NOMO-1 (cell line): ENCODE results near the gene ZSWIM4.

ENCODE experiments used
- DNase-seq, 2 experiments: peaks; one replicate each; lab custom pipeline; 2025; ENCODE audit not compliant: unreplicated experiment in 2 of 2; lab: John Stamatoyannopoulos, UW

The ZSWIM4 gene

GRCh38 chr19:13804830-13805683 is 9.8 kb downstream of the ZSWIM4 start:
- DNase-seq, result no peak

- no peak for DNase-seq
Observed at GRCh38 chr19:13806728-13807127, 11.5 kb downstream of the ZSWIM4 start.

GRCh38 chr19:13807421-13808021 is 12.3 kb downstream of the ZSWIM4 start:
- no peak for DNase-seq

GRCh38 chr19:13808856-13809255 is 13.6 kb downstream of the ZSWIM4 start:
- no peak for DNase-seq

- no peak for DNase-seq
Observed at GRCh38 chr19:13812544-13812943, 17.3 kb downstream of the ZSWIM4 start.

- DNase-seq, result no peak
Observed at GRCh38 chr19:13813147-13813546, 17.9 kb downstream of the ZSWIM4 start.

GRCh38 chr19:13814550-13814949 is 19.3 kb downstream of the ZSWIM4 start:
- no peak for DNase-seq

GRCh38 chr19:13817018-13817614 is 21.9 kb downstream of the ZSWIM4 start:
- no peak for DNase-seq

GRCh38 chr19:13817615-13818371 is 22.6 kb downstream of the ZSWIM4 start:
- no peak for DNase-seq

- DNase-seq, result no peak
Observed at GRCh38 chr19:13819238-13819637, 24.0 kb downstream of the ZSWIM4 start.

GRCh38 chr19:13821292-13821691 is 26.0 kb downstream of the ZSWIM4 start:
- no peak for DNase-seq

GRCh38 chr19:13823256-13823655 is 28.0 kb downstream of the ZSWIM4 start:
- DNase-seq, result no peak

- DNase-seq, result no peak
Observed at GRCh38 chr19:13823901-13824300, 28.7 kb downstream of the ZSWIM4 start.

- DNase-seq, result no peak
Observed at GRCh38 chr19:13824703-13825102, 29.5 kb downstream of the ZSWIM4 start.

GRCh38 chr19:13825489-13826441 is 30.5 kb downstream of the ZSWIM4 start:
- no peak for DNase-seq

GRCh38 chr19:13826652-13827235 is 31.5 kb downstream of the ZSWIM4 start:
- no peak for DNase-seq

GRCh38 chr19:13827656-13828055 is 32.4 kb downstream of the ZSWIM4 start:
- no peak for DNase-seq

GRCh38 chr19:13830114-13830740 is 35.0 kb downstream of the ZSWIM4 start:
- no peak for DNase-seq
